Parathyroid adenoma (tissue), 2 donors: ENCODE results near the gene ZNF503.

Source experiments
- H2AFZ ChIP-seq: fragments of 300-600 bp; sonication (generic); one replicate; pipeline ENCODE4 v1.7.0; 2017; ENCODE audit warnings: antibody characterized with exemption, mild to moderate bottlenecking
- H3K27ac ChIP-seq: fragments of 300-600 bp; sonication (generic); one replicate; pipeline ENCODE4 v1.7.0; 2017
- H3K27me3 ChIP-seq: fragments of 300-600 bp; sonication (generic); one replicate; pipeline ENCODE4 v1.7.0; 2017; ENCODE audit warnings: low read length; ENCODE audit not compliant: control insufficient read depth, insufficient read depth
- H3K36me3 ChIP-seq: fragments of 300-600 bp; sonication (generic); one replicate; pipeline ENCODE4 v1.7.0; 2017; ENCODE audit warnings: low read length; ENCODE audit not compliant: control insufficient read depth, insufficient read depth
- H3K4me1 ChIP-seq: fragments of 300-600 bp; sonication (generic); one replicate; pipeline ENCODE4 v1.7.0; 2017; ENCODE audit warnings: control low read depth
- H3K4me2 ChIP-seq: fragments of 300-600 bp; sonication (generic); one replicate; pipeline ENCODE4 v1.7.0; 2017; ENCODE audit warnings: low read length
- H3K4me3 ChIP-seq: fragments of 300-600 bp; sonication (generic); one replicate; pipeline ENCODE4 v1.7.0; 2017; ENCODE audit warnings: low read depth, low read length
- H3K79me2 ChIP-seq: fragments of 300-600 bp; sonication (generic); one replicate; pipeline ENCODE4 v1.7.0; 2017; ENCODE audit warnings: control low read depth
- H3K9ac ChIP-seq: fragments of 300-600 bp; sonication (generic); one replicate; pipeline ENCODE4 v1.7.0; 2017; ENCODE audit warnings: mild to moderate bottlenecking
- H3K9me3 ChIP-seq: fragments of 300-600 bp; sonication (generic); one replicate; pipeline ENCODE4 v1.7.0; 2017; ENCODE audit warnings: low read length; ENCODE audit not compliant: control insufficient read depth
- TF ChIP-seq, protein P1 (sequence below): fragments of 300-600 bp; sonication (generic); IDR thresholded peaks from one replicate; pipeline ENCODE4 v1.7.0; 2017; ENCODE audit warnings: antibody characterized with exemption, mild to moderate bottlenecking
- donor health status: primary hyperparathyroidism.

The ZNF503 gene

DNA sequence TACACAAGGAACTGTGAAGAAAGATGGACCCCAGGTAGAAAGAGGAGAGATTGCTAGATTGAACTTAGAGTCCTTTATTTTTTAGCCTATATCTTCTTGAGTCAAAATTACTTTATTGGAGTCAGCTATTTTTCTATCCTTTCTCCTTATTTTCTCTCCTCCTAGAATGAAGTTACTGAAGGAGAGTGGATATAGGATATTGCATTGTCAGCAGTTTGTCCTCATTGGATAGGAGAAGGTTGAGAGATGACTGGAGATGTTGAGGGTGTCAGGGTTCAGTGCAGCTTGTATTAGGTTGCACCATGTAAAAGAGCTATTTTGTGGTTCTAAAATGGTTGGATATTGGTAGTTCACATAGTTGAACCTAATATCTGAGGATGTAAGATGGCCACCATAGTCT, 35.3 kb upstream of the ZNF503 start:
- Histone ChIP-seq H3K79me2 (no peaks in the 10 kb centered on the region), H3K27me3 (no peaks in the 10 kb centered on the region), H3K9ac (no peak overlapping the region), H3K36me3 (no peaks in the 10 kb centered on the region), H3K27ac (no peak overlapping the region), H2AFZ (no peak overlapping the region), H3K4me1 (no peaks in the 10 kb centered on the region), H3K9me3 (no peaks in the 10 kb centered on the region), H3K4me3 (no peak overlapping the region), H3K4me2 (no peak overlapping the region)
- TF ChIP-seq, protein P1, sequence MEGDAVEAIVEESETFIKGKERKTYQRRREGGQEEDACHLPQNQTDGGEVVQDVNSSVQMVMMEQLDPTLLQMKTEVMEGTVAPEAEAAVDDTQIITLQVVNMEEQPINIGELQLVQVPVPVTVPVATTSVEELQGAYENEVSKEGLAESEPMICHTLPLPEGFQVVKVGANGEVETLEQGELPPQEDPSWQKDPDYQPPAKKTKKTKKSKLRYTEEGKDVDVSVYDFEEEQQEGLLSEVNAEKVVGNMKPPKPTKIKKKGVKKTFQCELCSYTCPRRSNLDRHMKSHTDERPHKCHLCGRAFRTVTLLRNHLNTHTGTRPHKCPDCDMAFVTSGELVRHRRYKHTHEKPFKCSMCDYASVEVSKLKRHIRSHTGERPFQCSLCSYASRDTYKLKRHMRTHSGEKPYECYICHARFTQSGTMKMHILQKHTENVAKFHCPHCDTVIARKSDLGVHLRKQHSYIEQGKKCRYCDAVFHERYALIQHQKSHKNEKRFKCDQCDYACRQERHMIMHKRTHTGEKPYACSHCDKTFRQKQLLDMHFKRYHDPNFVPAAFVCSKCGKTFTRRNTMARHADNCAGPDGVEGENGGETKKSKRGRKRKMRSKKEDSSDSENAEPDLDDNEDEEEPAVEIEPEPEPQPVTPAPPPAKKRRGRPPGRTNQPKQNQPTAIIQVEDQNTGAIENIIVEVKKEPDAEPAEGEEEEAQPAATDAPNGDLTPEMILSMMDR: no peak

- no peaks in the 10 kb centered on the region for H3K79me2 ChIP-seq
- H2AFZ ChIP-seq: no peak overlapping the region
- H3K4me3 ChIP-seq: no peak overlapping the region
- H3K9me3 ChIP-seq: no peaks in the 10 kb centered on the region
- H3K4me2 ChIP-seq: no peak overlapping the region
- no peaks in the 10 kb centered on the region for H3K36me3 ChIP-seq
- H3K9ac ChIP-seq: no peak overlapping the region
- no peaks in the 10 kb centered on the region for H3K4me1 ChIP-seq
- H3K27me3 ChIP-seq: no peaks in the 10 kb centered on the region
- H3K27ac ChIP-seq: no peak overlapping the region
- TF ChIP-seq, protein P1: no peak
Observed at GRCh38 chr10:75435291-75435690, 33.7 kb upstream of the ZNF503 start.

- Histone ChIP-seq H3K79me2 (no peaks in the 10 kb centered on the region), H3K36me3 (no peaks in the 10 kb centered on the region), H3K9me3 (no peaks in the 10 kb centered on the region), H3K4me3 (no peak overlapping the region), H3K9ac (no peak overlapping the region), H3K27ac (no peak overlapping the region), H2AFZ (no peak overlapping the region), H3K27me3 (no peaks in the 10 kb centered on the region), H3K4me2 (no peak overlapping the region), H3K4me1 (no peaks in the 10 kb centered on the region)
- TF ChIP-seq, protein P1: no peak
Observed at GRCh38 chr10:75434291-75434690, 32.7 kb upstream of the ZNF503 start.

DNA sequence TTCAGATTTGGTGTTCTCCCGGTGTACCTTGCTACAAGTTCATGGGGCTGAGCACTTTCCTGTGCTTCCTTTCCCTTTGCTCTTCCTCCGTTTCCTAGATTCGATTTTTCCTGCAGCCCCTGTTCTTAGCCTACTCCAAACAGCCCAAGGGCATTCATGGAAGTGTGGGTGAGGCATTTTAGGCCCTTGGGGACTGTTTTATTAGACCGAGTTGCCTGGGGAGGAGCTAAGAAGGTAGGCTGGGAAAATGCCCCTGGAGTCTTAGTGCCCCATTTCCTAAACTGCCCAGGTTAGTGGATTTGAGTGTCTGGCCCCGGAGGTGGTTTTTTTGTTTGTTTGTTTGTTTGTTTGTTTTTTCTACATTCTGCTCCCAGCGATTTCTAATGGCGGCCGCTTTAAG, 31.7 kb upstream of the ZNF503 start:
- Histone ChIP-seq H3K79me2 (no peaks in the 10 kb centered on the region), H2AFZ (no peak overlapping the region), H3K9me3 (no peaks in the 10 kb centered on the region), H3K27me3 (no peaks in the 10 kb centered on the region), H3K9ac (no peak overlapping the region), H3K4me1 (no peaks in the 10 kb centered on the region), H3K4me3 (no peak overlapping the region), H3K36me3 (no peaks in the 10 kb centered on the region), H3K4me2 (no peak overlapping the region), H3K27ac (no peak overlapping the region)
- TF ChIP-seq, protein P1: no peak

DNA sequence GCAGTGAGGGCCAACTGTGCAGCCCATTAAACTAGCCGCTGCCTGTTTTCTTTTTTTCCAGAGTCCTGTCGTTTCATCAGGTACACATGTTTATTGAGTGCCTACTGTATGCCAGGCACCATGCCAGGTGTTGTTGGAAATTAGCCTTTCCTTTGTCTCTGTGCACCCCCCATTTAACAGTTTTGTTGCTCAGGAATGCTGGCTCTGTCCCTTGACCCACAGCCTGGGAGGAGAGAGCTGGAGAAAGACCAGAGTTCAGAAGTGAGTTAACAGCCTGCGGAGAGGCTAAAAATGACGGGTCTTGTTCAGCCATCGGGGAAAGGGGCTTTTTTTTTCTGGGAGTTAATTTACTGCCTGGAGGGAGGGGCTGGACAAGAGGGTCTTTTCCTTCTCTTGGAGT, 31.2 kb upstream of the ZNF503 start:
- no peak overlapping the region for H3K27ac ChIP-seq
- H3K4me1 ChIP-seq: no peaks in the 10 kb centered on the region

More for the DNA sequence above, 31.2 kb upstream of the ZNF503 start:
- Histone ChIP-seq H3K4me2 (no peak overlapping the region), H2AFZ (no peak overlapping the region), H3K27me3 (no peaks in the 10 kb centered on the region), H3K79me2 (no peaks in the 10 kb centered on the region), H3K36me3 (no peaks in the 10 kb centered on the region), H3K9me3 (no peaks in the 10 kb centered on the region), H3K4me3 (no peak overlapping the region), H3K9ac (no peak overlapping the region)
- TF ChIP-seq, protein P1: no peak
